ENCODE results near the gene KIAA1958.

The KIAA1958 gene

GRCh38 chr9:112558978-112559377, 72.4 kb downstream of the KIAA1958 start:
- Histone ChIP-seq H3K9ac (ENCODE audit: low read depth in 1 of 2, low read length in 2 of 2) (no peak overlapping the region), H3K36me3 (ENCODE audit: control insufficient read depth in 1 of 2, insufficient read depth in 2 of 2, low read length in 2 of 2) (no peaks in the 10 kb centered on the region), H3K4me1 (ENCODE audit: control insufficient read depth in 1 of 2, insufficient read depth in 2 of 2, low read length in 2 of 2) (peaks cover 11 to 24% of the 10 kb centered on the region in 2 donors), H3K9me3 (ENCODE audit: control insufficient read depth in 1 of 2, low read length in 2 of 2) (no peaks in the 10 kb centered on the region), H3K4me3 (ENCODE audit: low read depth in 1 of 2, low read length in 2 of 2) (no peak overlapping the region), H3K27ac (ENCODE audit: low read depth, low read length) (no peak overlapping the region), H3K27me3 (ENCODE audit: control insufficient read depth in 1 of 2, insufficient read depth in 2 of 2, low read length in 2 of 2) (no peaks in the 10 kb centered on the region)

- no peak overlapping the region for H3K9ac ChIP-seq (ENCODE audit: low read depth in 1 of 2, low read length in 2 of 2)
- no peaks in the 10 kb centered on the region for H3K27me3 ChIP-seq (ENCODE audit: control insufficient read depth in 1 of 2, insufficient read depth in 2 of 2, low read length in 2 of 2)
- H3K27ac ChIP-seq (ENCODE audit: low read depth, low read length) = no peak overlapping the region
- no peak overlapping the region for H3K4me3 ChIP-seq (ENCODE audit: low read depth in 1 of 2, low read length in 2 of 2)
- no peaks in the 10 kb centered on the region for H3K9me3 ChIP-seq (ENCODE audit: control insufficient read depth in 1 of 2, low read length in 2 of 2)
- H3K4me1 ChIP-seq (ENCODE audit: control insufficient read depth in 1 of 2, insufficient read depth in 2 of 2, low read length in 2 of 2) = peaks cover 11 to 22% of the 10 kb centered on the region in 2 donors
- H3K36me3 ChIP-seq (ENCODE audit: control insufficient read depth in 1 of 2, insufficient read depth in 2 of 2, low read length in 2 of 2) = no peaks in the 10 kb centered on the region
These were observed 73.2 kb downstream of the KIAA1958 start for GRCh38 chr9:112559629-112560413.

GRCh38 chr9:112562235-112562958, 75.8 kb downstream of the KIAA1958 start:
- H3K4me3 ChIP-seq (ENCODE audit: low read depth in 1 of 2, low read length in 2 of 2) = no peak overlapping the region
- H3K4me1 ChIP-seq (ENCODE audit: control insufficient read depth in 1 of 2, insufficient read depth in 2 of 2, low read length in 2 of 2) = peaks cover 0 to 6% of the 10 kb centered on the region in 2 donors
- H3K27me3 ChIP-seq (ENCODE audit: control insufficient read depth in 1 of 2, insufficient read depth in 2 of 2, low read length in 2 of 2) = no peaks in the 10 kb centered on the region
- no peaks in the 10 kb centered on the region for H3K36me3 ChIP-seq (ENCODE audit: control insufficient read depth in 1 of 2, insufficient read depth in 2 of 2, low read length in 2 of 2)
- no peak overlapping the region for H3K9ac ChIP-seq (ENCODE audit: low read depth in 1 of 2, low read length in 2 of 2)
- no peak overlapping the region for H3K27ac ChIP-seq (ENCODE audit: low read depth, low read length)
- no peaks in the 10 kb centered on the region for H3K9me3 ChIP-seq (ENCODE audit: control insufficient read depth in 1 of 2, low read length in 2 of 2)

DNA sequence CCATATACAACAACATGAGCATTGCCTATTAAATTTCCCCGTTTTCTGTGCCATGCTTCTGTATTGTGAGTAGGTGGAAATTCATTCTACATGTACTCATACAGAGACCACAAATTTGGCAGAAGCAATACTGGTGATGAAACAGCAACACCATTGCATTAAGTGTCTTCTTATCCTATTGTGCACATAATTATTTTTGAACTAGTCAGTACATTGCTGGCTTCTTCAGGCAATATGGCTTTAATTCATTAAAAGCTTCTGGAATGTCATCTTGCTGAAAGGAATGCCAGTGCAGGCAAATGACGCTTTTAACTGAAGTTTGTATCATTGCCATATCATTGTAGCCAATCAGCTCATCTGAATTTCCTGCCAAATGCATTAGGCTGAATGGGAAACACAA, 82.6 kb downstream of the KIAA1958 start:
- no peak overlapping the region for H3K4me3 ChIP-seq (ENCODE audit: low read depth in 1 of 2, low read length in 2 of 2)
- H3K27me3 ChIP-seq (ENCODE audit: control insufficient read depth in 1 of 2, insufficient read depth in 2 of 2, low read length in 2 of 2) = no peaks in the 10 kb centered on the region
- no peaks in the 10 kb centered on the region for H3K36me3 ChIP-seq (ENCODE audit: control insufficient read depth in 1 of 2, insufficient read depth in 2 of 2, low read length in 2 of 2)
- no peak overlapping the region for H3K27ac ChIP-seq (ENCODE audit: low read depth, low read length)
- H3K9ac ChIP-seq (ENCODE audit: low read depth in 1 of 2, low read length in 2 of 2) = no peak overlapping the region
- H3K9me3 ChIP-seq (ENCODE audit: control insufficient read depth in 1 of 2, low read length in 2 of 2) = no peaks in the 10 kb centered on the region
- peaks cover 11% of the 10 kb centered on the region in 2 donors for H3K4me1 ChIP-seq (ENCODE audit: control insufficient read depth in 1 of 2, insufficient read depth in 2 of 2, low read length in 2 of 2)

DNA sequence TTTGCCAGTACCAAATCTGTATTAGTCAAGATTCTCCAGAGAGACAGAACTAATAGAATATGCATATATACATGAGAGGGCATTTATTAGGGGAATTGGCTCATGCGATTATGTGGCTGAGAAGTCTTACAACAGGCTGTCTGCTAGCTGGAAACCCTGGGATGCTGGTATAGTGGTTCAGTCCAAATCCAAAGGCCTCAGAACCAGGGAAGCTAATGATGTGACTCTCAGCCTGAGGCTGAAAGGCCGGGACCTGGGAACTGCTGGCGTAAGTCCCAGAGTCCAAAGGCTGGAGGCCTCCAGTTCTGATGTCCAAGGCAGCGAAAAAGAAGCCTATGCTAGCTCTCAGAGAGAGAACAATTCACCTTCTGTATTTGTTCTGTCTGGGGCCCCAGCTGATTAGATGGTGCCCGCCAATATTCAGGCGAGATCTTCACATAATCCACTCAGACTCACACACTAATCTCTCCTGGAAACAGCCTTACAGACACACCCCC, 84.1 kb downstream of the KIAA1958 start:
- Histone ChIP-seq H3K9me3 (ENCODE audit: control insufficient read depth in 1 of 2, low read length in 2 of 2) (no peaks in the 10 kb centered on the region), H3K36me3 (ENCODE audit: control insufficient read depth in 1 of 2, insufficient read depth in 2 of 2, low read length in 2 of 2) (peaks cover 8 to 9% of the 10 kb centered on the region in 2 donors), H3K27me3 (ENCODE audit: control insufficient read depth in 1 of 2, insufficient read depth in 2 of 2, low read length in 2 of 2) (no peaks in the 10 kb centered on the region), H3K27ac (ENCODE audit: low read depth, low read length) (no peak overlapping the region), H3K4me3 (ENCODE audit: low read depth in 1 of 2, low read length in 2 of 2) (no peak overlapping the region), H3K9ac (ENCODE audit: low read depth in 1 of 2, low read length in 2 of 2) (no peak overlapping the region), H3K4me1 (ENCODE audit: control insufficient read depth in 1 of 2, insufficient read depth in 2 of 2, low read length in 2 of 2) (peaks cover 11% of the 10 kb centered on the region in 2 donors)

DNA sequence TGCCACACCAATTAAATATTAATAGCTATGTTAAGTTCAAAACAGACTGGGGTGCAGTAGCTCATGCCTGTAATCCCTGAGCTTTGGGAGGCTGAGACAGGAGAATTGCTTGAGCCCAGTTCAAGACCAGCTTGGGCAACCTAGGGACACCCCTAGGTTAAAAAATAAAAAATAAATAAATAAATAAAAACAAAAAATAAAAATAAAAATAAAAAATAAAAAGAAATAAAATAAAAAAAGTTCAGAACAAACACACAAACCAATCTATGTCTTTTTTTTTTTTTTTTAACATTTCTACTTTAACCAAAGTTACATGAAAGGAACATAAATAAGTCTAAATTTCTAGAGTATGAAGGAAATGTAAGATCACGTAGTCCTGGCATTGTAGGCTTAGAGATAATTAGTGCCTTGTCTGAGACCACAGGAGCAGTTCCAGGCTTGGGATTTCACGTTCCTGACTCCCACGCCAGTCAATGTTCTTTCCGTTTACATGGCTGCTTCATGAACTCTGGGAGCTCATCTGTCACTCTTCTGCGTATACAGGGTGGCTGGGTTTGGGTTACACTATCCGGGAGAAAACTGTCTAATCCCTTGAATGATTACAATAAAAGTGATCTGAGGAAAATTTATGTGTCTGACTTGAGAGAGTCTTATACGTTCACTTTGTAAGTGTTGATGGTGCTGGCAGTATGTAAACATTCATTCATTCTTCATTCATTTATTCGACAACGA, 85.2 kb downstream of the KIAA1958 start:
- H3K9me3 ChIP-seq (ENCODE audit: control insufficient read depth in 1 of 2, low read length in 2 of 2) = no peaks in the 10 kb centered on the region
- H3K27ac ChIP-seq (ENCODE audit: low read depth, low read length) = no peak overlapping the region
- H3K4me1 ChIP-seq (ENCODE audit: control insufficient read depth in 1 of 2, insufficient read depth in 2 of 2, low read length in 2 of 2) = peaks cover 11% of the 10 kb centered on the region in 2 donors
- no peaks in the 10 kb centered on the region for H3K27me3 ChIP-seq (ENCODE audit: control insufficient read depth in 1 of 2, insufficient read depth in 2 of 2, low read length in 2 of 2)
- H3K36me3 ChIP-seq (ENCODE audit: control insufficient read depth in 1 of 2, insufficient read depth in 2 of 2, low read length in 2 of 2) = peaks cover 8 to 9% of the 10 kb centered on the region in 2 donors
- no peak overlapping the region for H3K4me3 ChIP-seq (ENCODE audit: low read depth in 1 of 2, low read length in 2 of 2)
- no peak overlapping the region for H3K9ac ChIP-seq (ENCODE audit: low read depth in 1 of 2, low read length in 2 of 2)

- Histone ChIP-seq H3K4me3 (ENCODE audit: low read depth in 1 of 2, low read length in 2 of 2) (no peak overlapping the region), H3K36me3 (ENCODE audit: control insufficient read depth in 1 of 2, insufficient read depth in 2 of 2, low read length in 2 of 2) (peaks cover 8 to 9% of the 10 kb centered on the region in 2 donors), H3K27me3 (ENCODE audit: control insufficient read depth in 1 of 2, insufficient read depth in 2 of 2, low read length in 2 of 2) (no peaks in the 10 kb centered on the region), H3K9me3 (ENCODE audit: control insufficient read depth in 1 of 2, low read length in 2 of 2) (no peaks in the 10 kb centered on the region), H3K27ac (ENCODE audit: low read depth, low read length) (no peak overlapping the region), H3K4me1 (ENCODE audit: control insufficient read depth in 1 of 2, insufficient read depth in 2 of 2, low read length in 2 of 2) (peaks cover 11% of the 10 kb centered on the region in 2 donors), H3K9ac (ENCODE audit: low read depth in 1 of 2, low read length in 2 of 2) (no peak overlapping the region)
These were observed 85.8 kb downstream of the KIAA1958 start for GRCh38 chr9:112572416-112572815.

DNA sequence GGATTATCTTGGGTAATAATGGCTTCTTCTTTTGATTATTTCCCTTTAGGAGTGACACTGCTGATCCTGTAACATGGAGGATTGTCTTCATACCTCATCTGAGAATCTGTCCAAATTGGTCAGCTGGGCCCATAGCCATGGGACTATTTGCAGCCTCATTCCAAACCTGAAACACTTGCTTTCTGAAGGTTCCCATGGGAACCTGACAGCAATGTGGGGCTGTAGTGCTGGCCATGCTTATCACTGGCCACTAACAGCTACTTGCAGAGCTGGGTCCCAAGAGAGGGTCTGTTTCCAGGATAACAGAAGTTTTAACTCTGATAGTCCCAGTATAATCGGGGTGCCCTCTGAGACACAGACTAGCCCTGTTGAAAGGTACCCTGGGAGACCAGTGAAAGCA, 87.4 kb downstream of the KIAA1958 start:
- Histone ChIP-seq H3K27me3 (ENCODE audit: control insufficient read depth in 1 of 2, insufficient read depth in 2 of 2, low read length in 2 of 2) (no peaks in the 10 kb centered on the region), H3K9ac (ENCODE audit: low read depth in 1 of 2, low read length in 2 of 2) (no peak overlapping the region), H3K27ac (ENCODE audit: low read depth, low read length) (no peak overlapping the region), H3K9me3 (ENCODE audit: control insufficient read depth in 1 of 2, low read length in 2 of 2) (no peaks in the 10 kb centered on the region), H3K4me1 (ENCODE audit: control insufficient read depth in 1 of 2, insufficient read depth in 2 of 2, low read length in 2 of 2) (peaks cover 11% of the 10 kb centered on the region in 2 donors), H3K36me3 (ENCODE audit: control insufficient read depth in 1 of 2, insufficient read depth in 2 of 2, low read length in 2 of 2) (peaks cover 8 to 9% of the 10 kb centered on the region in 2 donors), H3K4me3 (ENCODE audit: low read depth in 1 of 2, low read length in 2 of 2) (no peak overlapping the region)

- Histone ChIP-seq H3K36me3 (ENCODE audit: control insufficient read depth in 1 of 2, insufficient read depth in 2 of 2, low read length in 2 of 2) (peaks cover 8 to 9% of the 10 kb centered on the region in 2 donors), H3K27me3 (ENCODE audit: control insufficient read depth in 1 of 2, insufficient read depth in 2 of 2, low read length in 2 of 2) (no peaks in the 10 kb centered on the region), H3K4me3 (ENCODE audit: low read depth in 1 of 2, low read length in 2 of 2) (no peak overlapping the region), H3K9me3 (ENCODE audit: control insufficient read depth in 1 of 2, low read length in 2 of 2) (no peaks in the 10 kb centered on the region), H3K9ac (ENCODE audit: low read depth in 1 of 2, low read length in 2 of 2) (no peak overlapping the region), H3K4me1 (ENCODE audit: control insufficient read depth in 1 of 2, insufficient read depth in 2 of 2, low read length in 2 of 2) (peaks cover 7 to 8% of the 10 kb centered on the region in 2 donors), H3K27ac (ENCODE audit: low read depth, low read length) (no peak overlapping the region)
These were observed 88.5 kb downstream of the KIAA1958 start for GRCh38 chr9:112575107-112575506.
